Spleen (tissue), 11 donors: Measurements from ENCODE around the gene SCFD2. TPM values are rescaled to one million over a fixed set of nuclear protein-coding genes. Genes with fewer than 3 reads are reported as not detected.

Experiments
- DNase-seq: peaks from one replicate; pipeline ENCODE4 v3.0.0-alpha.2; 2020
- H3K27ac ChIP-seq, 8 donors: fragments of 200-600 bp; sonication (generic) in 7 of 8; 1 replicate in 4 of 8; 2 replicates in 4 of 8; pipeline versions ENCODE4 v1.5.0 to v1.8.0; 2016 to 2021; ENCODE audit warnings: inconsistent platforms in 4 of 8, mild to moderate bottlenecking in 4 of 8, moderate library complexity in 1 of 8
- H3K27me3 ChIP-seq, 7 donors: fragments of 200-600 bp; sonication (generic) in 6 of 7; replicated peaks in 1 of 7; 1 replicate in 4 of 7; 2 replicates in 3 of 7; pipeline versions ENCODE4 v1.5.0 to v1.8.0; 2016 to 2021; ENCODE audit warnings: inconsistent platforms in 3 of 7, mild to moderate bottlenecking in 1 of 7
- H3K36me3 ChIP-seq, 6 donors: fragments of 200-600 bp; sonication (generic) in 5 of 6; 1 replicate in 4 of 6; 2 replicates in 2 of 6; pipeline versions ENCODE4 v1.5.0 to v1.8.0; 2016 to 2021; ENCODE audit warnings: inconsistent platforms in 2 of 6
- H3K4me1 ChIP-seq, 6 donors: fragments of 200-600 bp; sonication (generic) in 5 of 6; 1 replicate in 3 of 6; 2 replicates in 3 of 6; pipeline versions ENCODE4 v1.5.0 to v1.8.0; 2016 to 2021; ENCODE audit warnings: inconsistent platforms in 3 of 6
- H3K4me3 ChIP-seq, 8 donors: fragments of 200-600 bp; sonication (generic) in 7 of 8; 1 replicate in 4 of 8; 2 replicates in 4 of 8; pipeline versions ENCODE4 v1.5.0 to v1.8.0; 2016 to 2021; ENCODE audit warnings: inconsistent platforms in 4 of 8, mild to moderate bottlenecking in 4 of 8, moderate library complexity in 2 of 8
- H3K9me3 ChIP-seq, 8 donors: fragments of 200-600 bp; sonication (generic) in 7 of 8; 1 replicate in 4 of 8; 2 replicates in 4 of 8; pipeline versions ENCODE4 v1.5.0 to v1.8.0; 2016 to 2021; ENCODE audit warnings: inconsistent platforms in 4 of 8
- CTCF ChIP-seq, 11 experiments: fragments of 200-600 bp in 7 of 11; fragments of 450-650 bp in 4 of 11; sonication (generic) in 4 of 11; IDR thresholded peaks in 8 of 11; conservative IDR thresholded peaks in 3 of 11; 1 replicate in 7 of 11; 2 replicates in 4 of 11; pipeline versions ENCODE4 v1.4.0 to v1.8.0; 2016 to 2021; ENCODE audit warnings: antibody characterized with exemption in 11 of 11, inconsistent platforms in 4 of 11, mild to moderate bottlenecking in 1 of 11
- POLR2A ChIP-seq, 3 donors: fragments of 450-650 bp; IDR thresholded peaks; one replicate each; pipeline ENCODE4 v1.5.1; 2017; ENCODE audit warnings: antibody characterized with exemption in 3 of 3, mild to moderate bottlenecking in 1 of 3
- POLR2AphosphoS5 ChIP-seq, 3 donors: sonication (generic); formaldehyde crosslinking; IDR thresholded peaks; one replicate each; pipeline ENCODE4 v1.5.1; 2017; ENCODE audit warnings: antibody characterized with exemption in 3 of 3
- WGBS, 5 donors: extraction: QIAGEN DNeasy Blood & Tissue Kit in 3 of 5; methylation state at CpG; one replicate each; pipeline versions ENCODE4 v1.1.5 to v1.1.7; 2013 to 2018; 5-methylcytosine and 5-hydroxymethylcytosine counted together
- intact Hi-C: fragments of 100-400 bp; cut with DNase I; formaldehyde crosslinking; loops from one replicate; pipeline ENCODE4 v1.15.0; 2023; ENCODE audit warnings: low total_unique reads
- polyA plus RNA-seq, 3 donors: library from polyadenylated mRNA; stranded (reverse); fragments of 200-250 nt; gene quantifications; one replicate each; pipeline ENCODE4 v1.2.1, GENCODE V29; 2013
- total RNA-seq, 7 donors: library from RNA; depleted of rRNA in 3 of 7; stranded (reverse); fragments of >200 nt in 3 of 7; fragmentation: NEBNext Ultra II Directional in 4 of 7; extraction: Animal tissue kit (Norgen Biotek cat#: 25700) in 4 of 7; gene quantifications; one replicate each; pipeline versions ENCODE4 v1.1.0 to v1.2.1, GENCODE V29; 2016 to 2021
- donor health status: healthy with polysubstance abuse.
- donor health status: DM: no; HTN: no; CAD: no; lungs with moderate emphysema.
- donor health status: DM: no; HTN: no; CAD: no.
- donor health status: Bipolar disorder and iron deficiency.
- donor health status: healthy.
- donor health status: DM: no; HTN: no; CAD: no.
- donor health status: DM: yes; HTN: yes; CAD: no.

SCFD2 gene
- total and polyA plus RNA-seq, 10 donors = 3.6 to 42.1 (median 21.1) TPM

- Histone ChIP-seq H3K9me3 (no peaks in the 10 kb centered on the region), H3K36me3 (no peaks in the 10 kb centered on the region), H3K4me3 (no peak overlapping the region), H3K27me3 (no peaks in the 10 kb centered on the region), H3K27ac (no peak overlapping the region), H3K4me1 (peaks cover 0 to 10% (median 0%) of the 10 kb centered on the region in 6 donors)
- 86 to 100% (median 95%) methylated on average over 1 of the region's 1 CpG for WGBS, 5 donors
- TF ChIP-seq POLR2A (IDR thresholded peaks at IDR 0.05) = no peak
- no peak for TF ChIP-seq CTCF (IDR thresholded peaks at IDR 0.05 in 8 of 11, conservative IDR thresholded peaks at IDR 0.05 in 3 of 11)
- no peak for TF ChIP-seq POLR2AphosphoS5 (IDR thresholded peaks at IDR 0.05)
- intact Hi-C loops = loop anchor here (5.0 kb wide), 1 partner anchor 1033 kb away; no protein-coding TSS in a partner anchor
- DNase-seq = no peak
These were observed 166.5 kb downstream of the SCFD2 start for GRCh38 chr4:53199356-53199755.

- peaks cover 0 to 10% (median 0%) of the 10 kb centered on the region in 6 donors for H3K4me1 ChIP-seq
- H3K27me3 ChIP-seq = no peaks in the 10 kb centered on the region
- 78 to 92% (median 85%) methylated on average over 1 of the region's 1 CpG for WGBS, 5 donors
- H3K36me3 ChIP-seq = no peaks in the 10 kb centered on the region
- no peak for DNase-seq
- H3K4me3 ChIP-seq = no peak overlapping the region
- intact Hi-C loops = loop anchor here (5.0 kb wide), 1 partner anchor 1035 kb away; no protein-coding TSS in a partner anchor
- no peaks in the 10 kb centered on the region for H3K9me3 ChIP-seq
- H3K27ac ChIP-seq = peak overlapping the region in 1 of 8 donors; percentile 29
- no peak for TF ChIP-seq POLR2A (IDR thresholded peaks at IDR 0.05)
- no peak for TF ChIP-seq POLR2AphosphoS5 (IDR thresholded peaks at IDR 0.05)
- TF ChIP-seq CTCF (IDR thresholded peaks at IDR 0.05 in 8 of 11, conservative IDR thresholded peaks at IDR 0.05 in 3 of 11) = no peak
These were observed 168.1 kb downstream of the SCFD2 start for GRCh38 chr4:53197772-53198142.

GRCh38 chr4:53196882-53197771 is 168.7 kb downstream of the SCFD2 start:
- intact Hi-C loops = loop anchor here (5.0 kb wide), 1 partner anchor 1035 kb away; no protein-coding TSS in a partner anchor
- Histone ChIP-seq H3K4me1 (peaks cover 0 to 10% (median 0%) of the 10 kb centered on the region in 6 donors), H3K27me3 (no peaks in the 10 kb centered on the region), H3K36me3 (no peaks in the 10 kb centered on the region), H3K9me3 (no peaks in the 10 kb centered on the region), H3K27ac (no peak overlapping the region), H3K4me3 (no peak overlapping the region)
- 64 to 72% (median 66%) methylated on average over 4 of the region's 4 CpGs for WGBS, 5 donors
- no peak for DNase-seq
- no peak for TF ChIP-seq POLR2A (IDR thresholded peaks at IDR 0.05)
- peak; percentile 38 to 81 (median 70) for TF ChIP-seq CTCF (IDR thresholded peaks at IDR 0.05 in 8 of 11, conservative IDR thresholded peaks at IDR 0.05 in 3 of 11)
